Activated T-helper 2 cell treated with anti-CD3 and anti-CD28 coated beads, Interferon-gamma antibody, Interleukin-2, Interleukin-4, amounts not matched to agents 10 μg/mL and 5 μg/mL and 100 μg/mL, durations not matched to agents 14 hours and 24 hours and 36 hours (primary cell): Measurements from ENCODE around the gene ANKRD33. TPM values are rescaled to one million over a fixed set of nuclear protein-coding genes. Genes with fewer than 3 reads are reported as not detected.

Experiments used
- DNase-seq: peaks from one replicate; pipeline ENCODE4 v3.0.0; 2021; ENCODE audit warnings: low spot score
- H3K27ac Mint-ChIP-seq: one replicate; pipeline ENCODE4 v1.8.0; 2021; ENCODE audit warnings: mixed read lengths
- H3K27me3 Mint-ChIP-seq: one replicate; pipeline ENCODE4 v1.8.0; 2021; ENCODE audit warnings: low read depth, mixed read lengths
- H3K36me3 Mint-ChIP-seq: one replicate; pipeline ENCODE4 v1.8.0; 2021; ENCODE audit warnings: low read depth, mixed read lengths
- H3K4me1 Mint-ChIP-seq: one replicate; pipeline ENCODE4 v1.8.0; 2021; ENCODE audit warnings: low read depth, mixed read lengths
- H3K4me3 Mint-ChIP-seq: one replicate; pipeline ENCODE4 v1.8.0; 2021; ENCODE audit warnings: low read depth, mild to moderate bottlenecking, moderate library complexity, mixed read lengths
- H3K9me3 Mint-ChIP-seq: one replicate; pipeline ENCODE4 v1.8.0; 2021; ENCODE audit warnings: mixed read lengths
- intact Hi-C: fragments of 100-400 bp; cut with micrococcal nuclease; formaldehyde crosslinking; loops from one replicate; pipeline ENCODE4 v1.15.1; 2023
- total RNA-seq: library from RNA; stranded (reverse); gene quantifications from 2 replicates; pipeline ENCODE4 v1.2.3, GENCODE V29; 2022

The ANKRD33 gene
- total RNA-seq, 1 donor from 2014 or later: not detected

- Mint-ChIP-seq H3K4me1 (peaks cover 3% of the 10 kb centered on the region), H3K9me3 (no peaks in the 10 kb centered on the region), H3K36me3 (no peaks in the 10 kb centered on the region), H3K27me3 (peaks cover 16% of the 10 kb centered on the region), H3K4me3 (no peak overlapping the region), H3K27ac (no peak overlapping the region)
- intact Hi-C loops: no loop called here
- peak; percentile 28 for DNase-seq
These were observed 35.8 kb downstream of the ANKRD33 start for GRCh38 chr12:51923506-51924365.

GRCh38 chr12:51924551-51925319 is 36.8 kb downstream of the ANKRD33 start:
- intact Hi-C loops: no loop called here
- peaks cover 20% of the 10 kb centered on the region for H3K27me3 Mint-ChIP-seq
- H3K27ac Mint-ChIP-seq: no peak overlapping the region
- no peaks in the 10 kb centered on the region for H3K9me3 Mint-ChIP-seq
- no peak overlapping the region for H3K4me3 Mint-ChIP-seq
- H3K4me1 Mint-ChIP-seq: peaks cover 3% of the 10 kb centered on the region
- no peaks in the 10 kb centered on the region for H3K36me3 Mint-ChIP-seq
- no peak for DNase-seq

DNA sequence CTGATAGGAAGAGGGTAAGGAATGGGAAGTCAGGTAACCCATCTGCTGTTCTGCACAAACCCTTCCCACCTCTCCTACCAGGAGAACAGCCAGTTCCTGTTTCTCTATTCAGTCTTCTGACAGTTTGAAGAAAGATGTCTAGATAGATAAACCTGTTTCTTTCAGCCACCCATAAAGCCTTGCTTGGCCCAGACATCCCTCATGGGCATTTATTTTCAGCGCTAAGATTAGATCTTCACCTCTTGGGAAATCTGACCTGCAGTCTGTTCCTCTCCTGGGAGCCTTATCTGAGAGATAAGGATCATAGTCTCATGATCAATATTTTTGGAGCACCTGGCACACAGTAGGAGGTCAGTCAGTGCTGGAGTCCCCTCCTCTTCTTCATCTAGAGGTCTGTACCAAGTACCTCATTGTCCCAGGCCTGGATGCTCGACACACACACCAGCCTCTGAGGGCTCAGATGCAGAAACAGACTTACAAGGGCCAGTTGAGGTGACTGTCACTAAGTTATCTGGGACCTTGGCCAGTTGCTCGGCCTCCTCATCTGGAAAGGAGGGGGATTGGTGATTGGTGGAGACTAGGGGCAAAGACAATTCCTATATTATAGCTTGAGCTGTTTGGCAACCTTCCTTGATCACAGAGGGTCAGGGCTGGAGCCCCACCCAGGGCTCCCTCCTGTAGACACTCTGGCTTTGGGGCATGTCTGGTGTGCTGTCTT is 37.6 kb downstream of the ANKRD33 start:
- DNase-seq: no peak
- Mint-ChIP-seq H3K4me1 (peaks cover 3% of the 10 kb centered on the region), H3K27ac (no peak overlapping the region), H3K36me3 (no peaks in the 10 kb centered on the region), H3K9me3 (no peaks in the 10 kb centered on the region), H3K27me3 (peaks cover 20% of the 10 kb centered on the region), H3K4me3 (no peak overlapping the region)
- intact Hi-C loops: loop anchor here (1.0 to 2.0 kb wide), 2 partner anchors 47 to 55 kb away; no protein-coding TSS in a partner anchor

- DNase-seq: no peak
- H3K27ac Mint-ChIP-seq: no peak overlapping the region
- intact Hi-C loops: loop anchor here (1.0 to 2.0 kb wide), 2 partner anchors 47 to 54 kb away; no protein-coding TSS in a partner anchor
- H3K36me3 Mint-ChIP-seq: no peaks in the 10 kb centered on the region
- peaks cover 3% of the 10 kb centered on the region for H3K4me1 Mint-ChIP-seq
- H3K9me3 Mint-ChIP-seq: no peaks in the 10 kb centered on the region
- peaks cover 20% of the 10 kb centered on the region for H3K27me3 Mint-ChIP-seq
- H3K4me3 Mint-ChIP-seq: no peak overlapping the region
These were observed 38.2 kb downstream of the ANKRD33 start for GRCh38 chr12:51926064-51926632.

DNA sequence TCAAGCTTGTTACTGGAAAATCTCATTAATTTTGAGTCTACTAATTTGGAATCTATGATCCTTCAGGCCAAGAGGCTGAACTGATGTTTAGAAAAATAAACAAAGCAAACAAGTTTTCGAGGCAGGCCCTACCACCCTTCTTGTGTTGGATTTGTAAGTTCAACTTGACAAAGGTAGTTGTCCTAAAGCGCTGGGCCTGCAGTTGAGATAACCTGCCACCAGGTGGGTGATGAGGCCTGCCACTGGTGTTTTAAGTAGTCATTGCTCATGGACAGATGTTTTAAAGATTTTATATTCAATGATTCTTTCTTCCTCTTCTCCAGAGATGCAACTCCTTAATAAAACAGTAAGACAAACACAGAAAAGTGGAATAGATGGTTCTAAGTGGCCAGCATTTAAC is 38.8 kb downstream of the ANKRD33 start:
- peak; percentile 18 for DNase-seq
- no peak overlapping the region for H3K27ac Mint-ChIP-seq
- H3K9me3 Mint-ChIP-seq: no peaks in the 10 kb centered on the region
- peaks cover 22% of the 10 kb centered on the region for H3K27me3 Mint-ChIP-seq
- peaks cover 3% of the 10 kb centered on the region for H3K4me1 Mint-ChIP-seq
- no peaks in the 10 kb centered on the region for H3K36me3 Mint-ChIP-seq
- H3K4me3 Mint-ChIP-seq: no peak overlapping the region
- intact Hi-C loops: loop anchor here (1.0 to 2.0 kb wide), 2 partner anchors 46 to 54 kb away; no protein-coding TSS in a partner anchor

DNA sequence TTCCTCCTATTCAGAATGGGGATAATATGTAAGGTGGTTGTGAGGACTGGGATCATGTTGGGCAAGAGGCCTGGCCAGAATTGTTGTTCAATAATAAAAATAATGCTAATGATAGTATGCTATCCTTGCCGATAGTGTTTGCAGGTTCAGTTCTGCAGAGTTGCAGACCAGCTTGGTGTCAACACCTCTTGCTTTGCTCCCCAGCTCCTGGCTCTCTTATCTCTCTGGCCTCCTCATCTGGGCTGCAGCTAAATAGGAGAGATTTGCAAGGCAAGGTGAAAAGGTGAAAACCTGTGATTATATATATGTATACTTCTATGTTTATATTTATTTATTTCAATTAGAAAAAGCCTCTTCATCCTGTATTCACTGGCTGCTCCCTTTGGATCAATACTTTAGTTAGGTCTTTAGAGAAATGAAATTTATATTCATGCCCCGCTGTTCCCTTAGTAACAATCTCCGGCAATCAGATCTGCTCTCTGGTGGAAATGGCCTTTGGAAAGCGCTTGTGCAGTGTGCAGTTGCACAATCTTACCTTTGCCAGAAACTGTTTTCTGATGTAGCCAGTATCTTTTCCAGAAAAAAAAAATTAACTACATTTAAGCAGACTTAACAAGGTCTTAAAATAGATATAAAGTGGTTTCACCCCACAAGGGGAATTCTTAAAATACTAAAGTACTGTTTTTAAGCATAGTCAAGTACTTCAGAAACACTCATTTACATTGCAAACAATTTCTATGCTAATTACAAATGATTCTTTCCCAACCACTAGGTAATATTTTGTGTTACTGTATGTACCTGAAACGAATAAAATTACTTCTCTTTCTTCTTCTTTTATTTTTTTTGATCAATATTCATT is 44.5 kb downstream of the ANKRD33 start:
- Mint-ChIP-seq H3K27ac (no peak overlapping the region), H3K36me3 (no peaks in the 10 kb centered on the region), H3K4me1 (no peaks in the 10 kb centered on the region), H3K4me3 (no peak overlapping the region), H3K9me3 (no peaks in the 10 kb centered on the region), H3K27me3 (peaks cover 21% of the 10 kb centered on the region)
- intact Hi-C loops: no loop called here
- no peak for DNase-seq

- Mint-ChIP-seq H3K4me1 (no peaks in the 10 kb centered on the region), H3K9me3 (no peaks in the 10 kb centered on the region), H3K36me3 (no peaks in the 10 kb centered on the region), H3K27me3 (peaks cover 22% of the 10 kb centered on the region), H3K27ac (no peak overlapping the region), H3K4me3 (no peak overlapping the region)
- intact Hi-C loops: no loop called here
- DNase-seq: no peak
These were observed 46.2 kb downstream of the ANKRD33 start for GRCh38 chr12:51934080-51934479.

DNA sequence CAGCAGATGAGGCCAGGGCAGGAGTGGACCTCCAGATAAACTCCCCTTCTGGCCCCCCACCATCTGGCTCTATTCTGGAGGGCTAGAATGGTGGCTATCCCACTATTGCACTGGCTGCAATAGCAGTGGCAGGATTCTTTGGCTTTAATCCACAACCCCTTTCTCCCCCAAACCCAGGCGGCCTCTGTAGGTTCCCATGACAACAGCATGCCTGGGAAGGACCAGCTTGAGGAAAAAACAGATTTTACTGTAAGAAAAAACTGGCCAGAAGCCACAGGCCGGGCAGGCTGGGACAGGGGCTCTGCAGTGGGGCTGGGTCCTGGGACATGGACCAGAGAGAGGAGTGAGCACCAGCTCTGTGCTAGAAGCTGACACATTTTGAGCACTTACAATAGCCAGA is 50.0 kb downstream of the ANKRD33 start:
- Mint-ChIP-seq H3K9me3 (no peaks in the 10 kb centered on the region), H3K4me3 (no peak overlapping the region), H3K27me3 (peaks cover 25% of the 10 kb centered on the region), H3K27ac (no peak overlapping the region), H3K4me1 (no peaks in the 10 kb centered on the region), H3K36me3 (no peaks in the 10 kb centered on the region)
- intact Hi-C loops: no loop called here
- DNase-seq: no peak

DNA sequence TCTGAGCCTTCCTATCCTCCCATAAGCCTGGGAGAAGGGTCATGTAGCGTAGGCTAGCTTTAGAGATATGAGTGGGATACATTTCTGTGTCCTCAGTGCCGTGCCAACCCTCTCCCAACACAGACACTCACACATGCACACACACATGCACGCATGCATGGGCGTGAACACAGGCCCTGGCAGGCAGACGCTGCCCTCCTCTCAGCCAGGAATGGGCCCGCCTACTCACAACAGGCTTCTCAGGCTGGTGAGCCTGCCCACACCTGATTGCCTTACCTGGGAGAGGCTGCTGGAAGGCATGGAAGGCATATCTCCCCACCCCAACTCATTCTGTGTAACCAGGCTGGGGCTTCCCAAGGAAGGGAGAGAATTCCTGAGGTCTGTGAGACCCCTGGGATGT is 50.8 kb downstream of the ANKRD33 start:
- DNase-seq: no peak
- H3K4me1 Mint-ChIP-seq: no peaks in the 10 kb centered on the region
- no peaks in the 10 kb centered on the region for H3K9me3 Mint-ChIP-seq
- peaks cover 24% of the 10 kb centered on the region for H3K27me3 Mint-ChIP-seq
- H3K36me3 Mint-ChIP-seq: no peaks in the 10 kb centered on the region
- intact Hi-C loops: no loop called here
- H3K27ac Mint-ChIP-seq: no peak overlapping the region
- no peak overlapping the region for H3K4me3 Mint-ChIP-seq

DNA sequence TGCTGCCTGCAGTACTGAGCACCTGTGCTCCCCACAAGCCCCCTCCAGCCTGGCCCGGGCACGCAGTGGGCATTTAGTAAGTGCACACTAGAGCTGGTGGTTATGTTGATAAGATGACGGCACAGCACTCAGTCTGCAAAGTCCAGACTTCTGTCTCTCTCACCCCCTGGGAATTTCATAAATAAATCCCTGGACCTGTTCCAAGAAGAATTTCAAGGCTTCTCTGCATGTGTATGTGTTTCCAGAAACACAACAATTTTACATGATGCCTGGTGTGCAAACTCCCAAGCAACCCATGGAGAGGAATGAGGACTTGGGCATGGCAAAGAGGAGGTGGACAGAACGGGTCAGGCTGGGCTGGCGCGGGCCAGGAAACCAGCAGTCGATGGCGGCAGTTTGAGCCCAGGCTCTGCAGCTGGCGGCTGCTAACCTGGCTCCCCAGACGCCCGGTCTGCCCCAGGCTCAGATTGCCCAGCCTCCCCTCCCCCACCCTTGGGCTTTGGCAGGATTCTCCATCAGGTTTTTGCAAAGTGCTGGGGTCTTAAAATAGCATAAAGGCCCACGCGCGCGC is 53.2 kb downstream of the ANKRD33 start:
- Mint-ChIP-seq H3K27ac (no peak overlapping the region), H3K4me1 (no peaks in the 10 kb centered on the region), H3K27me3 (peaks cover 22% of the 10 kb centered on the region), H3K36me3 (no peaks in the 10 kb centered on the region), H3K9me3 (peaks cover 16% of the 10 kb centered on the region), H3K4me3 (no peak overlapping the region)
- DNase-seq: no peak
- intact Hi-C loops: no loop called here
